CD4-positive, alpha-beta T cell treated with Interleukin-1 beta for 1 hour (primary cell): Measurements from ENCODE around the gene GDF7.

Source experiments
- DNase-seq, 2 donors: peaks; one replicate each; pipeline ENCODE4 v3.0.0-alpha.2; 2020 to 2022

The GDF7 gene

DNA sequence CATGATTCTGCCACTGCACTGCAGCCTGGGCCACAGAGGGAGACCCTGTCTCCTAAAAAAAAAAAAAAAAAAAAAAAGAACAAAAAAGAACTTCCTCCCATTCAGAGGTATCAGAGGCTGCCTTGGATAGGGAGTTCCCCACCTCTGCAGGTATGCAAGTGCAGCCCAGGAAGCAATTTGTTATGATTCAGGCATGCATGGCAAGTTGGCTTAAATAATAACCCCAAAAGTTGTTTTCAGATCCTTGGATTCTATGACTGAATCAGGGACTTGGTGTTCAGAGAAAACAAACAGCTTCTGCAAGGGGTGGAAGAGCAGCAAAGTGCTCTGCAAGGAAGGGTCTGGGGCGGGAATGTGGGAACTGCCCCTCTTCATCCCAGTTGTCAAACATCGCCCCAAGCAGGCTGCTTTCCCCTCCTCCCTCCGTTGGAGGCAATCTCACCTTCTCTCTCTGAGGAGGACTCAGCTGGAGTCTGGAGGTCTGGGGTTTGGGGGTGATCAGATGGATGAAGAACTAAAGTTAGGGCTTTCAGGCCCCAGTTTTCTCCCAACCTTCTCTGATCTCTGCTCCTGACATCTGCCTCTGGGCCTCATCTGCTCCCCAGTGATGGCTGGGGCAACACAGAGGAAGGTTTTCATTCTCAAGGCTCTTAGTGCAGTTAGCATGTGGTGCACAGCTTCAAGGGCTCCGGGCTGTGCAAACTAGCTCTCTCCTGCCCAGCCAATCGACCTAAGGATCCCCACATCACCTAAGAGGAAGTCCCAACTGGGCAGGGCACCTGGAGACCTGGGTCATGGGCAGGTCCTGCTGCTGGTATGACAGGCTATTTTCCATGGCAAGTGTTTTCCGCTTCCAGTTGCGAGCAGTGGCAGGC lies 3.5 kb upstream of the GDF7 start:
- DNase-seq, result no peak

GRCh38 chr2:20664071-20664390 lies 2.9 kb upstream of the GDF7 start:
- DNase-seq, result no peak

DNA sequence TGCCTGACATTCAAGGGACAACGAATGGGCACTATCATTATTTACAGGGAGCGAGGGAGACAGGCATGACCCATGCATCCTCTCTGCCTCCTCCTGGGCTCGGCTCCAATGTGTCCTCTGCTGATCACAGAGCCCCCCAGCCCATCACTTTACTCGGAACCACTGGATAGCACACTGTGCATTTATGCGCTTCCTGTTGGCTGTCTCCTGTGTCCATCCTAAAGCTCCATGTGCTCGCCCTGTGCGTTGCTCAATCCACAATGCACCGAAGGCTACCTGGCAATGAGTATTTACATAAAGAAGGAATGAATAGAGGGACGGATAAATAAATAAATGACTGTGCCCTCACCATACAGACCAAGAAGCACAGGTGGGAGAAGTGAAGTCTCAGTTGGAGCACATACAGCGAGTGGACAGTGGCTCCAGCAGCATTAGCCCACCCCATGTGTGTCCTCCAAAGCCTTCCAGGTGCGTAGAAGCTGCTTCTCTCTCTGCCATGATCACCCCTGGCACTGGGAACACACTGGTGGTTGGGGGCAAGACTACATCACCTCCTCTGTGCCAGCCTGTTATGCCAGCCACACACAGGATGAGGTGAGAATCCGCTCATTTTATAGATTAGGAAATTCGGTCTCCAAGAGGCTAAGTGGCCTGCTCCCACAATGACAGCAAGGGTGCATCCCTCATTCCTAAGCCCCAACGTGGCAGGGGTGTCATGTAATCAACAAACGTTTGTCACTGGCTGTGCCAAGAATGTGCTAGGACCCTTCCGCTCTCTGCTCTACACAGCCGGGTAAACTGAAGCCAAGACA lies 2.3 kb upstream of the GDF7 start:
- DNase-seq, result no peak

DNA sequence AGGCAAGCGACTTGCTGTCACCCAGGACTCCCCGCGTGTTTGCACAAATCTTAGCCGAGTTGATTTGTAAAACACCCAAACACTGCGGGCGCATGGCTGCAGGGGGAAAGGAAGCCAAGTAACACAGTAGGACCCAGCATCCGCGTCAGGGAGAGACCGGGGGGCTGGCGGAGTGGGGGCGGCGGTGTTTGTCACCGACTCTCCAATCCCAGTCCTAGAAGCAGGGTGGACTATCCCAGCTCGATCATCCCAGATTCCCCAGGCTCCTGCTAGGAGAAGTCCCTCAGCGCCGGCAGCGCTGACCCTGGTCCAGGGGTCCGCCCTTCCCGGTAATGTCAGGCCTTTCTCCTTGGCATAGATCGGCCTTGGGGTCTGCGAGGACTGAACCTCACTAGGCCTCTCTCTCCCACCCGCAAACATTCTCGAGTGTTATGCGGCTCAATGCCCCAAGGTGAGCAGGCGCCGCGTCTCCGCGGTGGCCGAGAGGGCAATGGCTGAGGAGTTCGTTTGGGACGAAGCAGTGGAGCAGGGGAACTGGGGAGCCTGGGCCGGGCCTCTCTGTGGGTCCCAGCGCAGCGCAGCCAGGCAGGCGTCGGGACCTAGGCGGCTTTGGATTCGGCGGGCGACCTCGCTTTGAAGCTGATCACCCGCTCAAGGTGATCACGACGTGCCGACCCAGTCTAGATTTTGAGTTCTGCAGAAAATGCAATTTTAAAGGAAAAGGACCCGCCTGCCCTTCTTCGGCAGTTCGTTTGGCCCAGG lies 1.5 kb upstream of the GDF7 start:
- no peak for DNase-seq

GRCh38 chr2:20666005-20666303 lies 990 bp upstream of the GDF7 start:
- DNase-seq, result no peak

DNA sequence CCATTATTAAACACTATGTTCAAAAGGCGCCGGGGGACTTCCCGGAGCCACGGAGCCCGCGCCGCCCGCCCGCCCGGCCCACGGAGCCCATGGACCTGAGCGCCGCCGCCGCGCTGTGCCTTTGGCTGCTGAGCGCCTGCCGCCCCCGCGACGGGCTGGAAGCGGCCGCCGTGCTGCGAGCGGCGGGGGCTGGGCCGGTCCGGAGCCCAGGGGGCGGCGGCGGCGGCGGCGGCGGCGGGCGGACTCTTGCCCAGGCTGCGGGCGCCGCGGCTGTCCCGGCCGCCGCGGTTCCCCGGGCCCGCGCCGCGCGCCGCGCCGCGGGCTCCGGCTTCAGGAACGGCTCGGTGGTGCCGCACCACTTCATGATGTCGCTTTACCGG lies 197 bp downstream of the GDF7 start:
- DNase-seq, result peak in 1 of 2 donors; percentile 22

- no peak for DNase-seq
Observed at GRCh38 chr2:20667531-20668401, 822 bp downstream of the GDF7 start.

DNA sequence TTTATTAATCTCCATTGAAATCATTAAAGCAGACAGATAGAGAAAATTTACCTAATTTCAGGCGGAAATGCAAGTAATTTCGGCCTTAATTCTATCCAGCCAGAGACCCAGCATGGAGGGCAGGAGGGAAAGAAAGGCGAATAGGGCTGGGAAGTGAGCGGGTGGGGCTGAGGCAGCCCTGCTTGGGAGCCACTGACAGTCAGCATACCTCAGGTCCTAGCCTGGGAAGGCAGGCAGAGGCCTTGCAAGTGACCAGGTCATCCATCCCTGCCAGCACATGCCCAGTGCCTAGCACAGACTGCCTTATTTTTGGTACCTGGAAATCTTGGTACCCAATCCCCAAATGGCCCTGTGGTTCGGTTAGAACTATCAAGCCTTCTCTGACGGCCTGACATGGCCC lies 1.5 kb downstream of the GDF7 start:
- no peak for DNase-seq

DNA sequence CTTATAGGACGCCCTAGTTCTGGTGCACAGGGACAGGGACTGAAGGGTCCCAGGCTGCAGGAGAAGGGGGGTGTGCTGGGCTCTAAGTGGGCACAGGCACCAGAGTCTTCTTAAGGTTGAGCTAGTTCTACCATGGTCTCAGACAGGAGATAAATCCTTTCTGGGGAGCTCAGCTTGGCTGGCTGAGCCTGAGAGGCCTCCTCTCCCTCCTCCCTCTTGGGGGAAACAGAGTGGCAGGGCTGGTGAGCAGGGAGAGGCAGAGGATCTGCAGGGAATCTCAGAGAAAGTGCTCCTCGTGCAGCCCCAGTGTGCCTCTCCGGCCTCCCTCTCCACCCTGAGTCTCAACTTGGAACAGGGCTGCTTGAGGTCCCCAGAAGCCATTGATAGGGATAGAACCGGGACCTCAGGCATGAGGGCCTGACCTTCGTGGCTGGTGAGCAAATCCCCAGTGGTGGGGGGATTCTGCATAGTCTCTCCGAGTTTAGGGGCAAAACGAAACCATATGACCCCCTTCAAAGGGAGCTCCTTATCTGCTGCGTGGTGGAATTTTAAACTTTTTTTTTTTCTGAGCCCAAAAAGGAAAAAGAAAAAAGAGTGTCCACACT lies 2.0 kb downstream of the GDF7 start:
- DNase-seq, result no peak

- no peak for DNase-seq
Observed at GRCh38 chr2:20669562-20670314, 2.8 kb downstream of the GDF7 start.

DNA sequence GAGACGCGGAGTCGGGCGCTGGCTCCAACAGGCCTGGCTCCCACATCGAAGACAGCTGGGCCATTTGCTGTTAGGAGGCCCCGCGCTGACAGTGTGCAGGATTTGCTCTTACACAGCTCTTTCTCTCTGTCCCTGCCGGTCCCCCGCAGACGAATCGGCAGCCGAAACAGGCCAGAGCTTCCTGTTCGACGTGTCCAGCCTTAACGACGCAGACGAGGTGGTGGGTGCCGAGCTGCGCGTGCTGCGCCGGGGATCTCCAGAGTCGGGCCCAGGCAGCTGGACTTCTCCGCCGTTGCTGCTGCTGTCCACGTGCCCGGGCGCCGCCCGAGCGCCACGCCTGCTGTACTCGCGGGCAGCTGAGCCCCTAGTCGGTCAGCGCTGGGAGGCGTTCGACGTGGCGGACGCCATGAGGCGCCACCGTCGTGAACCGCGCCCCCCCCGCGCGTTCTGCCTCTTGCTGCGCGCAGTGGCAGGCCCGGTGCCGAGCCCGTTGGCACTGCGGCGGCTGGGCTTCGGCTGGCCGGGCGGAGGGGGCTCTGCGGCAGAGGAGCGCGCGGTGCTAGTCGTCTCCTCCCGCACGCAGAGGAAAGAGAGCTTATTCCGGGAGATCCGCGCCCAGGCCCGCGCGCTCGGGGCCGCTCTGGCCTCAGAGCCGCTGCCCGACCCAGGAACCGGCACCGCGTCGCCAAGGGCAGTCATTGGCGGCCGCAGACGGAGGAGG lies 3.5 kb downstream of the GDF7 start:
- DNase-seq, result no peak

GRCh38 chr2:20671036-20671735 lies 4.2 kb downstream of the GDF7 start:
- DNase-seq, result no peak

GRCh38 chr2:20671736-20672080 lies 4.8 kb downstream of the GDF7 start:
- no peak for DNase-seq

GRCh38 chr2:20672201-20672951 lies 5.4 kb downstream of the GDF7 start:
- DNase-seq, result no peak

DNA sequence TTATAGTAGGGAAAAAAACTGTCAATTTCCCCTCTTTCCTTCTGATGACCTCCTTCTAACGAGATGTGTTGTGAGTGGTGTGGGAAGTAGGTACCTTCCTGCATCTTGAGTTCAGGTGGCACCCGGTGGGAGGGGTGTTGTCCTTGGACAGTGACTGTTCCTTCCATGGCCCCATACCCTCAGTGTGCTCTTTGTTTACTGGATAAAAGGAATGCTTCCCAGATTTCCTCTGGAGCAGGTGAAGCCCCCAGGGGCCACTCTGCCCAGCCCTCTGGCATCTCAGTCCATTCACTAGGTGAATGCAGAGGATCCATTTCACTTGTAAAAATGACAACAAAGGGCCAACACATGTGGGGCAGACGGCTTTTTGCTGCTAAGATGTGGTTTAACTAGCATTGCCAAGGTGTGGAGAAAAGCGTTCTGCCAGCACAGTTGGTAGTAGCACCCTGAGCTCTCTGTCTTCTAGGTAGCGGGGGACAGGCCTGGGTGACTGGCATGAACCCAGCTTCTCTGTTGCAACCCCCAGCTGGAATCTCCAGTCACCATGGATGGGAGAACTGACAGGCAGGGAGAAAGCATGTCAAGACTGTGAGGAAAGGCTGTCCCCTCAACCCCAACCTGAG lies 6.9 kb downstream of the GDF7 start:
- no peak for DNase-seq

DNA sequence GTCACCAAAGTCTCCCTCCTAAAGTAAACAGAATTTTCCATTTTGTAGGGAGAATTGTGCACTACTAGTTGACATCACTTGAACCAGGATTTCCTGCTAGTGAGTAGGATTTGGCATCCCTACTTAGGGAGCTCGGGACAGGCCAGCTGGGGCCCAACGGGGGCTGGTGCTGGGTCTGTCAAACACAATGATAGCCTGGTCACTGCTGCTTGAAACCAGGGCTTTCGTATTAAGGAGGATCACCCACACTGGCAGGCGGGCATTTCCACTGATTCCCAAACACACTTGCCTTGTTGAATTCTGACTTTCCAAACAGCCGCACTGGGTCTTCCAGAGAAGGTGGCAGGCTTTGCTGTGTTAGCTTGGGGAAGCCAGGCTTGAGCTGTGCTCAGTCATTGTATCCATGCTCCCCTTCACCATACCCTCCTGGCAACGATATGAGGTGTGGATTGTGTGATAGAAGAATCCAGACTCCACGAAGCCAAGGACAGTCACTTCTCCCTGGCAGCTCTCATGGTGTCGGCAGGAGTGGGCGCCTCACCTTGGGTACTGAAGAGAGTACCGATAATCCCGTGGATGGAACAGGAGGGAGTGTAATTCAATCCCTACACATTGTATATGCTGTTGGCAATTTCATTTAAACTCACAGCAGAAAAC lies 7.5 kb downstream of the GDF7 start:
- no peak for DNase-seq

DNA sequence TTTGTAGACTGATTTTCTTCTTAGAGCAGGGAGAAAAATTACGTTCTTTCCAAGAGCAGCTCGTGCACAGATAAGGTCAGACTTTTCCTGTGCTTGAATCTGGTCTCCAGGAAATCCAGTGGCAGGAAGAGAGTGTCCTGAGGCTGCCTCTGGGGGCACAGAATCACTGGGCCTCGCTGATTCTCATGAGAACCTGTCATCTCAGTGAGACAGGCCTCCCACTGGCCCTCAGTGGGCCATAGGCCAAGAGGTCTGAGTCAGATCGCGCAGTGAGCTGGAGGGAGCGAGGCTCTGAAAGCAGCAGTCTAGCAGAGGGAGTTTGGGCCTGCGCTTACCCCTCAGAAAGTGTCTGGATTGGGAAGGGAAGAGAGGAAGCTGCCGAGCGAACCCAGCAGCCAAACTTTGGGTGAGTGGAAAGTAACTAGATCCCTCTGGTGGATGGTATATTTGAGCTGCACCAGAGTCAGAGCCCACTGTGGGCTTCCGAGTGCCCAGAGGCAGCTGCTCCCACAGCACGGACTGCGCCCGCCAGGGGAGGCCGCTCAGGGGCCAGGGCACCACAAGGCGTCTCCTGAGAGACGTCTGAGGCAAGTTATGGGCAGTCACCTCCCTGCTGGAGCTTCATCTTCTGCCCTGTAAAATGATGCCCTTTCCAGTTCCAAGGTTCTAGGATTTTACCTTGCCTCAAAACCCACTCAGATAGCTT lies 8.2 kb downstream of the GDF7 start:
- DNase-seq, result no peak
